Measurements from ENCODE around the gene TTL.
"Not testable (repeated sequence)": the region's sequence is repeated elsewhere in the genome, so short reads cannot be mapped to it uniquely, and the experiment has no call there.

TTL gene

DNA sequence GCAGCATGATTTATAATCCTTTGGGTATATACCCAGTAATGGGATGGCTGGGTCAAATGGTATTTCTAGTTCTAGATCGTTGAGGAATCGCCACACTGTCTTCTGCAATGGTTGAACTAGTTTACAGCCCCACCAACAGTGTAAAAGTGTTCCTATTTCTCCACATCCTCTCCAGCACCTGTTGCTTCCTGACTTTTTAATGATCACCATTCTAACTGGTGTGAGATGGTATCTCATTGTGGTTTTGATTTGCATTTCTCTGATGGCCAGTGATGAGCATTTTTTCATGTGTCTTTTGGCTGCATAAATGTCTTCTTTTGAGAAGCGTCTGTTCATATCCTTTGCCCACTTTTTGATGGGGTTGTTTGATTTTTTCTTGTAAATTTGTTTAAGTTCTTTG, 42.3 kb downstream of the TTL start:
- not testable (repeated sequence) for DNase-seq

DNA sequence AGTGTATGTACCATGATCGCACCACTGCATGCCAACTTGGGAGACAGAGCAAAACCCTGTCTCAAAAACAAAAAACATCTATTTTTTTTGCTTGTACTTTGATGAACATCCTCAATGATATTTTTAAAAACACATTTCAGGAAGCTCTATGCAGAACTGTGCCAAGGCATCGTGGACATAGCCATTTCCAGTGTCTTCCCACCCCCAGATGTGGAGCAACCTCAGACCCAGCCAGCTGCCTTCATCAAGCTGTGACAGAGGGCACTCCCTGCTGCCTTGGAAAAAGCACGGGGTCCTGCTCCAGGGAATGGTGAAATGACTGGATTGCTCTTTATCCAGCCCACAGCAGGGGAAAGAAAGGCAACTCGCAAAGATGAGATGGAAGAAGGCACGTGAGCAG, 46.6 kb downstream of the TTL start:
- no peak for DNase-seq

GRCh38 chr2:112529757-112530156, 47.8 kb downstream of the TTL start:
- DNase-seq, result no peak

DNA sequence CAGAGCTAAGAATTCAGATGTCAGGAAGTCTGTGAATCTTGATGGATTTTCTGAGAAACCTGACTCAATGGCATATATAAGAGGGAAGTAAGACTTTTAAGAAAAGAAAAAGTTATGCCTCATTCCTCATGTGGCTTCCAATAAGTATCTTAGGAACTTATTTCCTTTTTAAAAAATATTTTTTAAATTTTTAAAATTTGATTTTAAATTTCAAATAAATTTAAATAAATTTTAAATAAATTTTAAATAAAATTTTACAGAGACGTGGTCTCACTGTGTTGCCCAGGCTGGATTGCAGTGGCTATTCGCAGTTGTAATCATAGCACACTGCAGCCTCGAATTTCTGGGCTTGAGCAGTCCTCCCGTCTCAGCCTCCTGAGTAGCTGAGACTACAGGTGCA, 48.8 kb downstream of the TTL start:
- no peak for DNase-seq

GRCh38 chr2:112534826-112535225, 52.9 kb downstream of the TTL start:
- DNase-seq, result no peak

GRCh38 chr2:112536665-112537064, 54.7 kb downstream of the TTL start:
- DNase-seq, result not testable (repeated sequence)

DNA sequence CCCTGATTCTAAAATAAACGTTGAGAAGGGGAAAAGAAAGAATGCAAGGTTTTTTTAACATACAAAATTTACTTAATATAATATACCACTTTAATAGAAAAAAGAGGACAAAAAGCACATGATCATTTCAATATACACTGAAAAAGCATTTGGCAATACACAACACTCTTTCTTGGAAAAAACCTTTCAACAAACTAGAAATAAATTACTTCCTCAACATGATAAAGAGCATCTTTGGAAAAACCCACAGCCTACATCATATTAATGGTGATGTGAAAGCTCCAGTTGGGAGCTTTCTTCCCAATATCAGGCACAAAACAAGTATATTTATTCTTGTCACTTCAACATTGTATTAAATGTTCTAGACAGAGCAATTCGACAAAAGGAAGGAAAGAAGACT, 57.4 kb downstream of the TTL start:
- no peak for DNase-seq

- no peak for DNase-seq
Observed at GRCh38 chr2:112540906-112541305, 59.0 kb downstream of the TTL start.

DNA sequence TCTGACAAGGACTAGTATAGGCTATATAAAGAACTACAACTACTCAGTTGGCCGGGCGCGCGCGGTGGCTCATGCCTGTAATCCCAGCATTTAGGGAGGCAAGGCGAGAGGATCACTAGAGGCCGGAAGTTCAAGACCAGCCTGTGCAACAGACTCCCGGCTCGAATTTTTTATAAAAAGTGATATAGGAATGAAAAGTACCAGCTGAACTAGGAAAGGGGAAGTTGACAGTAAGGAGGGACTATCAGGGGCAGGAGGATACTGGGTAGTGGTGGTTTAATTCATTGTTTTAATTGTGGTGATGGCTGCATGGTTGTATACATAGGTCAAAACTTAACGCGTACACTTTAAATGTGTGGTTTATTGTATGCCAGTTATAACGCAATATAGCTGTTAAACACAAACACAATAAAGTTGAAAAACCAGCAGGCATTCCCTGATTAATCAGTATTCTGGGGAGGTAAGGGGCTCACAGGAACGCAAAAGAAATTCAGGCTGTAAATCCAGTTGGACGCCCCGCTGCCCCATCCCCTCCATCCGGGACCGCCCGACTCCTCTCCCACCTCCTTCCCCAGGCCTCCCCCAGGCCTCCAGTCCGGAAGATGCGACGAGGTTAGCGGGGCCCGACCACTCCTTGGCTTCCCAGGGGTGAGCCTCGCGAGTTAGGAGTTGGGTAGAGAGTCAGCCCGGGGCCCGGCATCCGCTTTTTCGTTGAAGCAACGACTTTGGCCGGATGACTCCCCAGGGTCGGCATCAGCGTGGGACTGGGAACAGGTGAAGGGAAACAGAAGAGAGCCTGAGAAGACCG, 59.6 kb downstream of the TTL start:
- DNase-seq, result peak; percentile 57

- peak; percentile 73 for DNase-seq
Observed at GRCh38 chr2:112542123-112542983, 60.4 kb downstream of the TTL start, which contains the start of gene POLR1B. Gene POLR1B (plus strand): TSS chr2:112542465. CDS start chr2:112542495, 30 bp downstream.

DNA sequence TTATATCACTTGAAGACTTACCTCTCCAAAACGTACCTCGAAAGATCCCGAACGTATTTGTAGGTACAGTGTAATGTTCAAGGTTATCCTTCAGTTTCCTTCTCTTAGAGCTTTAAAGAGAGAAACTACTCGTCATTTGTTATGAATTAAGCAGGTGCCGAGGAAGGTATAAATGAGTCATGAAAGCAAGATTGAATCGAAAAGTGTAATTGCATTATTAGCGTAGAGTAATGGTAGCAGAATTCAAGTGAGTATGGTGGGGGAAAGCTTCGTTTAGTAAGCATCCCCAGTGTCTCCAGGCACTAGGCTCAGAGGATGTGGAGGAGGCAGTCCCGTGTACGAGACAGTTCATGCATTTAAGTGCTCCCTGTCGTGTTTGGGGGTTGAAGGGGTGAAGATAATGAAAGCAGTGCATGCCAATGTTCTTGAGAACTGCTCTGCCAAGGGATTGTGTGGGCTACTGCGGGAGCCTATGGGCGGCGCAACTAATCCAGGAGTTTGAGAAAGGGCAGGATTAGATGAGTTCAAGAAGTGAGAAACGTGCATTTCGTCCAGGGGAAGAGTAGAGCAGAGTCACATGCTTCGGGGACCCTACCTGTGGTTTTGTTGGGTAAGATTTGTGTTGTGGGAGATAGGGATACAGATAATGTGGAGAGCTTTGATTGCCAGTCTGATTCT, 61.2 kb downstream of the TTL start:
- no peak for DNase-seq

- DNase-seq, result no peak
Observed at GRCh38 chr2:112547333-112547732, 65.4 kb downstream of the TTL start.

- no peak for DNase-seq
Observed at GRCh38 chr2:112548980-112549379, 67.0 kb downstream of the TTL start.

- DNase-seq, result no peak
Observed at GRCh38 chr2:112566104-112566503, 84.1 kb downstream of the TTL start.

DNA sequence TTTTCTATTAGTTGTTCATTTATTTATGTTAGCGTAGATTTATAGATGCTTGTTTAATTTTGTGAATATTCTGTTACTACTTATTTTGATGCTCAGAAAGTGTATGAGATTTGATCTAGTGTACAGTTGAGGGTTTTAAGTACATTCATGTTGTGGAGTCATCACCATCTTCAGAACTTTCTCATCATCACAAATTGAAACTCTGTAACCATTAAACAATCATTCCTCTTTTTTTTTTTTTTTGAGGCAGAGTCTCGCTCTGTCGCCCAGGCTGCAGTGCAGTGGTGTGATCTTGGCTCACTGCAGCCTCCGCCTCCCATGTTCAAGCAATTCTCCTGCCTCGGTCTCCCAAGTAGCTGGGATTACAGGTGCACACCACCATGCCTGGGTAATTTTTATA, 84.6 kb downstream of the TTL start:
- DNase-seq, result not testable (repeated sequence)

- DNase-seq, result no peak
Observed at GRCh38 chr2:112572005-112572404, 90.0 kb downstream of the TTL start.

GRCh38 chr2:112577756-112578155, 95.8 kb downstream of the TTL start:
- DNase-seq, result no peak

GRCh38 chr2:112579241-112579640, 97.3 kb downstream of the TTL start:
- DNase-seq, result no peak

- DNase-seq, result no peak
Observed at GRCh38 chr2:112580084-112580483, 98.1 kb downstream of the TTL start.

DNA sequence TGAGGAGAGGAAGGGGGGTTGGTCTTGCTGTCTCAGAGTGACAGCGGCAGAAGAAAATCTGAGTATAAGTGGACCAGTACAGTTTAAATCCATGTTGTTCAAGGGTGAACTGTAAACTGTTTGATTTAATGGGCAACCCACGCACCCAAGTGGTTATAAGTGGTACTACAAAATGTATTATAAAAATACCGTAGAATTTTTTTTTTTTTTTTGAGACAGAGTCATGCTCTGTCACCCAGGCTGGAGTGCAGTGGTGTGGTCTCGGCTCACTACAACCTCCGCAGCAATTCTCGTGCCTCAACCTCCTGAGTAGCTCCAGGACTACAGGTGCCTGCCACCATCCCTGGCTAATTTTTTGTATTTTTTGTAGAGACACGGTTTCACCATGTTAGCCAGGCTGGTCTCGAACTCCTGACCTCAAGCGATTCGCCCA, 100.4 kb downstream of the TTL start:
- DNase-seq, result peak; percentile 34

DNA sequence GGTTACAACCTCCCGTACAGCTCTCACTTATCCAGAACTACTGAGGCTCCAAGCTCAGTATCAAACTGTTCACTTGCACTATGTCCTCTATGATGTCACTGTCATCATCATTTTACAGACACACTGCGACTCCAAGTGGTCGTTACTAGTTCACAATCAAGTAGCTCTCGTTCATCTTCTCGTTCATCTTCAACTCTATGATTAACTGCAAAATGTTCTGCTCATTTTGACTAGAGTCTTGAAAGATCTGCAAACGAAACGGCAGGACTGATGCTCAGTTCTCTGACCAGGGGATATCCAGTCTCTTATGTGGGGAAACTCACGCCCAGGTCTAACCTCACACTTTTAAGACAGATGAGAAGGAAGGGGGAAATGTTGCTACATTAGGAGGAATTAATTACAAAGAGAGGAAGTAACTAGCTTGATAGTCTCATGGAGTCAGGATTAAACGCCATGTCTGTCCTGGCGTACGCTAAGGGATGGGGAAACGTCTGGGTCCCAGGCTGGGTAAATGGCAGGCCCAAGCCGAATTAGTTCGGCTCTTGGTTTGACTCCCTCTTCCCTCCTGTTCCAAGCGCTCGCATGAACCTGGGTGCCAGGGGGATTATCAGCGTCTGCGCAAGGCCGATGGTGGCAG, 101.7 kb downstream of the TTL start:
- peak; percentile 27 for DNase-seq

DNA sequence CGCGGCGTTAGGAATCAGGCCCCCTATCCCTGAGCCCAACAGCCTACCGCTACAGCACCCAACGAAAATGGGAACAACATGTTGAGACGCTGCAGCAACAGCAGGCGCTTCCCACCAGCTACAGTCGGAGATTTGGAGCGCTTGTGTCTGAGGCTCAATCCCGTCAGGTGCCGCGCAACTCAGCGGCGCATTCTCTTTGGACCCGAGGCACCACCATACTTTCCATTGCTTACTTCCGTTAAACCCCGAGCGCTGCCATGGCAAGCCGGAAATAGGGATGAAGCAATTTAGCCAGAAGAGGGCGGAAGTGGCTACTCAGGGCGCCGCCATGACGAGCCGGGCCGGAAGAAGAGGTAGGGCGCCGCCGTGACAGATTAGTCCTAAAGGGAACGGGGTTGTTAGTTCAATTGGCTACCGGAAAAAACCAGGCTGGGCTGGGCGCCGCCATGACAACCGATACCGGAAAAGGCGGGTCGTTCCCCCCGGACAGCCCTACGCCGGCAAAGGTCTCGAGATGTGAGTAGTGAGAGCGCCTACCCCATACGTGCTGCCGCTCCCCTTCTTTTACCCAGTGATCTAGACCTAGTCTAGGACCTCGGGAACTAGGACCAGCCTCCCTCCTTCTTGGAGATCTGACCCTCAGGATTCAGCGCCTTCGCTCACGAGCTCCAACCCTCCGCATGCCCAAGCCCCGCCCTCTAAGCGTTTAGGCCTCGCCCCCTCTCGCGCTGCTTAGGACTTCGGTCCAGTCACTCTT, 102.4 kb downstream of the TTL start, which contains the start of gene CHCHD5:
CHCHD5 (plus strand) TSS at position 476 of the 757 bp plus-strand sequence; CDS start at position 515, 39 bp downstream.
- peak; percentile 95 for DNase-seq

Data from DMS153 (cell line).